ENCODE measurements around the gene SEMA4D. TPM values are rescaled to one million over a fixed set of nuclear protein-coding genes. Genes with fewer than 3 reads are reported as not detected.

Gene SEMA4D
- total RNA-seq, 4 donors from 2014 or later: 23.6 to 77.0 (median 41.3) TPM

GRCh38 chr9:89400403-89401116 lies 97.4 kb downstream of the SEMA4D start:
- Histone ChIP-seq H3K4me1 (peaks cover 0 to 4% of the 10 kb centered on the region in 2 donors), H3K9me3 (no peaks in the 10 kb centered on the region), H3K4me3 (no peak overlapping the region), H3K27me3 (no peaks in the 10 kb centered on the region), H3K36me3 (peaks cover 0 to 11% of the 10 kb centered on the region in 2 donors), H3K27ac (no peak overlapping the region)
- no peak for DNase-seq
- no peak for TF ChIP-seq POLR2A (IDR thresholded peaks at IDR 0.05)
- no peak for TF ChIP-seq CTCF (IDR thresholded peaks at IDR 0.05 in 4 of 5, conservative IDR thresholded peaks at IDR 0.05 in 1 of 5)
- in situ Hi-C loops (cut with MboI; ENCODE audit: low sequenced_read_pairs in 4 of 4) (loop anchor here in 1 of 4 donors (25.0 kb wide), 1 partner anchor 137 kb away; no protein-coding TSS in a partner anchor), intact Hi-C loops (cut with DNase I; ENCODE audit: low total_unique reads) (no loop called here)
- no peak for ATAC-seq

DNA sequence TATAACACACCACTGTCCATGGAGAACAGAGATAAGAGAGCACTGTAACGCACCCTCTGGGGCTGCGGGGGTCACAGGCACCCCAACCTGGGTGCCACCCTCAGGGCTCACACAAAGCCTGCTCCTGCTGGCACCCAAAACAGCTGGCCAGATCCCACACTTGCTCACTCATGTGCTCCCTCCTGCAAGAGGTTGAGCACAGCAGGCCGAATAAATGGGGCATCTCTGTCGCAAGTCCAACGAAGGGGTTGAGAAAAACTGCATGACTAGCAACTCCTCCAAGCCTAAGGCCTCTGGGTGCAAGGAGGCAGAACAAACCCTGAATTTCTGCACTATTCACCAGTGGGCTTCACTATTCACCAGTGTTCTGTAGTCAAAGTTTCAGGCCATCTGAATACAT lies 99.3 kb downstream of the SEMA4D start:
- in situ Hi-C loops (cut with MboI; ENCODE audit: low sequenced_read_pairs in 4 of 4): no loop called here
- intact Hi-C loops (cut with DNase I; ENCODE audit: low total_unique reads): no loop called here
- ATAC-seq (no peak), DNase-seq (no peak)
- TF ChIP-seq CTCF (IDR thresholded peaks at IDR 0.05 in 4 of 5, conservative IDR thresholded peaks at IDR 0.05 in 1 of 5) (no peak), POLR2A (IDR thresholded peaks at IDR 0.05) (no peak)
- H3K36me3 ChIP-seq: peaks cover 0 to 11% of the 10 kb centered on the region in 2 donors
- no peaks in the 10 kb centered on the region for H3K9me3 ChIP-seq
- H3K4me3 ChIP-seq: no peak overlapping the region
- H3K4me1 ChIP-seq: peaks cover 0 to 4% of the 10 kb centered on the region in 2 donors
- no peaks in the 10 kb centered on the region for H3K27me3 ChIP-seq
- no peak overlapping the region for H3K27ac ChIP-seq

- no peak for TF ChIP-seq CTCF (IDR thresholded peaks at IDR 0.05 in 4 of 5, conservative IDR thresholded peaks at IDR 0.05 in 1 of 5)
- no peak for TF ChIP-seq POLR2A (IDR thresholded peaks at IDR 0.05)
- in situ Hi-C loops (cut with MboI; ENCODE audit: low sequenced_read_pairs in 4 of 4) (no loop called here), intact Hi-C loops (cut with DNase I; ENCODE audit: low total_unique reads) (no loop called here)
- H3K9me3 ChIP-seq: no peaks in the 10 kb centered on the region
- no peaks in the 10 kb centered on the region for H3K27me3 ChIP-seq
- no peak overlapping the region for H3K4me3 ChIP-seq
- peaks cover 0 to 18% of the 10 kb centered on the region in 2 donors for H3K36me3 ChIP-seq
- H3K27ac ChIP-seq: no peak overlapping the region
- DNase-seq: no peak
- H3K4me1 ChIP-seq: peaks cover 0 to 4% of the 10 kb centered on the region in 2 donors
- no peak for ATAC-seq
Measured at GRCh38 chr9:89397471-89397870, 100.4 kb downstream of the SEMA4D start.

DNA sequence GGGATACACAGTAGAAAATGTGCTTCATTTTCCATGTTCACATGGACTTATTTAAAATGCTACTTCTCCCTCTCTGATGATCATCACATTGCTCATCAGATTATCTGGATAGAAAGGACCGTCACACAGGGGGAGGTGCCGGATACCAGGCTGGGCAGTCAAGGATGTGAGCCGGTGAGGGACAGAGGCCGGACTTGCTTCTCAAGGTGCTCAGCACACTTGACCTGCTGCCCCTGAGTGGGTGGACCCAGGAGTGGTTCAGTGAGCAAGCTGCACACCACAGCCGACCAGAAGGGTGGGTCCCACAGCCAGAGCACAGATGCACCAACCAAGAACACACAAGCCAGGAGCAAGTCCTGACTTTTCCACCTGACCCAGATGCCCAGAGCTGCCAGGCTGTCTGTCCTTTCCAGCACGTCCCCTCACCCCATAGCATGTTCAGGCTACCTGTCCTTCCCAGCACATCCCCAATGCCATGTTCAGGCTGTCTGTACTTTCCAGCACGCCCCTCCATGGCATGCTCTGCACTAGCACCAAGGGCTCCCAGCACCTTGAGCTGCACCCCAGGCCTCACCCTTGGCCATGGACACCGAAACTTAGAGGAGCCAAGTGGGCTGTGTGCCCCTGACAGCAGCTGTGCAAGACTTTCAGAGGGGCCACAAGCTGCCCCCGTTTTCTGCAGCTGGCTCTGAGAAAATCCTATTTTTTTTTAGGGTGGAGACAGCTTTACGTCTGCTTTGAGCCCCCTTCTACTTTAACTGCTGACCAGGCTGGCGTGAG lies 101.8 kb downstream of the SEMA4D start:
- intact Hi-C loops (cut with DNase I; ENCODE audit: low total_unique reads): no loop called here
- DNase-seq (no peak), ATAC-seq (no peak)
- H3K4me1 ChIP-seq: peaks cover 0 to 4% of the 10 kb centered on the region in 2 donors
- H3K9me3 ChIP-seq: no peaks in the 10 kb centered on the region
- H3K27me3 ChIP-seq: no peaks in the 10 kb centered on the region
- in situ Hi-C loops (cut with MboI; ENCODE audit: low sequenced_read_pairs in 4 of 4): no loop called here
- H3K27ac ChIP-seq: no peak overlapping the region
- no peak overlapping the region for H3K4me3 ChIP-seq
- peaks cover 0 to 29% of the 10 kb centered on the region in 2 donors for H3K36me3 ChIP-seq
- TF ChIP-seq POLR2A (IDR thresholded peaks at IDR 0.05) (no peak), CTCF (IDR thresholded peaks at IDR 0.05 in 4 of 5, conservative IDR thresholded peaks at IDR 0.05 in 1 of 5) (no peak)

Measured in gastrocnemius medialis (tissue), 4 donors.